ENCODE measurements around the gene MIB1.

GRCh38 chr18:21865043-21865442, 124.5 kb downstream of the MIB1 start:
- TF ChIP-seq CTCF (IDR thresholded peaks at IDR 0.05 in 2 of 3, conservative IDR thresholded peaks at IDR 0.05 in 1 of 3; ENCODE audit: insufficient read depth in 2 of 3, low read depth in 1 of 3, low read length in 3 of 3) (no peak), ATF3 (IDR thresholded peaks at IDR 0.05) (no peak), ATF3 (CRISPR knock-in tag; conservative IDR thresholded peaks at IDR 0.05) (no peak), NCOA2 (IDR thresholded peaks at IDR 0.05; ENCODE audit: partially characterized antibody in 2 of 2) (no peak), ZBTB7A (IDR thresholded peaks at IDR 0.05; ENCODE audit: borderline replicate concordance, control insufficient read depth, low read depth, low read length) (no peak), E2F4 (CRISPR knock-in tag; IDR thresholded peaks at IDR 0.05; ENCODE audit: low read depth) (no peak), KDM1A (IDR thresholded peaks at IDR 0.05) (no peak), FOXM1 (IDR thresholded peaks at IDR 0.05; ENCODE audit: low read depth) (no peak), FOXM1 (CRISPR knock-in tag; IDR thresholded peaks at IDR 0.05; ENCODE audit: low read depth) (no peak)
